GM21381 (cell line): Measurements from ENCODE around the gene EIF4H.
"Not testable (repeated sequence)": the region's sequence is repeated elsewhere in the genome, so short reads cannot be mapped to it uniquely, and the experiment has no call there.

ENCODE experiments used
- ATAC-seq: cut with Tn5 transposase; IDR thresholded peaks from one replicate; pipeline ENCODE4 v1.9.1; 2021; ENCODE audit warnings: mild to moderate bottlenecking, moderate library complexity; ENCODE audit not compliant: unreplicated experiment

Gene EIF4H

DNA sequence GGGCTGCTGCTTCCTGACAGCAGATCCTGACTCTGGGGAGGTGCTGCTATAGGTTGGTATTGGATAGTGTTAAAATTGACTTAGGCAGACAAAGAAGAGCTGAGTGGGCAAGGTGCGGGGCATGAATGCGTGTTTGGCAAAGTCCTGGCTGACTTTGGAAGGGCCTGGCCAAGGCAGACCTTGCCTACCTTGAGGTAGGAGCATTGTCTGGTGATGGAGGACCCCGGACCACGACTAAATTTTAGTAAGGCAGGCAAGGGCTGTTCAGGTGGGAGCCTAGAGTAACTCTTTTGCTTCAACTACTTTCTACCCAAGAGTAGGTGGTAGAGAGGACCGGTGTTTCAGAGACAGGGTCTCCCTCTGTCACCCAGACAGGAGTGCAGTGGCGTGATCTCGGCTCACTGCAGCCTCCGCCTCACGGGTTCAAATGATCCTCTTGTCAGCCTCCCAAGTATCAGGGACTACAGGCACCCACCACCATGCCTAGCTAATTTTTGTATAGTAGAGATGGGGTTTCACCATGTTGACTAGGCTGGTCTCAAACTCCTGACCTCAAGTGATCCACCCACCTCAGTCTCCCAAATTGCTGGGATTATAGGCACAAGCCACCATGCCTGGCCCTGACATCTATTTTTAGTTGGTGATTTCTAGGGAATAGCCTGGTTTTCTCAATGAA lies 23.4 kb downstream of the EIF4H start:
- no peak for ATAC-seq

GRCh38 chr7:74199551-74200355 lies 25.6 kb downstream of the EIF4H start:
- no peak for ATAC-seq

DNA sequence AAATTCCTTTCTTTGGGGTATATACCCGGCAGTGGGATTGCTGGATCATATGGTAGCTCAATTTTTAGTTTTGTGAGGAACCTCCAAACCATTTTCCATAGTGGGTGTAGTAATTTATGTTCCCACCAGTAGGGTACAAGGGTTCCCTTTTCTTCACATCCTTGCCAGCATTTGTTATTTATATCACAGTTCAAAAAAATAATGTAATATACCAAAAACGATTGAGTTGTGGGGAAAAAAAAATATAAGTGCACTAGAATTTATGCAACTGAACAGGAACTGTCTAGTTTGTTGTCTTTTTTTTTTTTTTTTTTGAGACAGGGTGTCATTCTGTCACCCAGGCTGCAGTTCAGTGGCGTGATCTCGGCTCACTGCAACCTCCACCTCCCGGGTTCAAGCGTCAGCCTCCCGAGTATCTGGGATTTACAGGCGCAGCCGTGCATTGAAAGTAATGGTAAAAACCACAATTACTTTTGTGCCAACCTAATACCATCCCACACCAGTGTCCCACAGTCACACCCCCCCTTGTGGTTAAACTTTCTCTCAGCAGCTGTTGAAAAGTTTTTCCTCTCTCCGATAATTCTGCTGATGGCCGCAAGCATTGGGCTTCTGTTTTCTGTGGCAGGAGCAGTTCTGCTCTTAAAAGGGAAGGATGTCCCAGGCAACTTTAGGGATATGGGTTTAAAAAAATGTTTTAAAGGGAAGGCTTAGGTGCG lies 28.8 kb downstream of the EIF4H start:
- no peak for ATAC-seq

- no peak for ATAC-seq
Measured at GRCh38 chr7:74203956-74204618, 29.9 kb downstream of the EIF4H start.

DNA sequence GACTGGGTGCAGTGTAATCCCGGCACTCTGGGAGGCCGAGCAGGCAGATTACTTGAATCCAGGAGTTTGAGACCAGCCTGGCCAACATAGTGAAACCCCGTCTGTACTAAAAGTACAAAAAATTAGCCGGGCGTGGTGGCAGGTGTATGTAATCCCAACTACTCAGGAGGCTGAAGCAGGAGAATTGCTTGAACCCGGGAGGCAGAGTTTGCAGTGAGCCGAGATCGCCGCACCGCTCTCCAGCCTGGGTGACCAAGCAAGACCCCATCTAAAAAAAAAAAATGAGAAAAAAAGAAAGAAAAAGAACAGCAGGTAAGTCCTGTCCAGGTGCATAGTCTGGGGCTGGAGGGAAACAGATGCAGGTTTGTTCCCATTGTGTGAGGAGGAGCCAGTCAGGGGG lies 31.9 kb downstream of the EIF4H start:
- ATAC-seq, result not testable (repeated sequence)

DNA sequence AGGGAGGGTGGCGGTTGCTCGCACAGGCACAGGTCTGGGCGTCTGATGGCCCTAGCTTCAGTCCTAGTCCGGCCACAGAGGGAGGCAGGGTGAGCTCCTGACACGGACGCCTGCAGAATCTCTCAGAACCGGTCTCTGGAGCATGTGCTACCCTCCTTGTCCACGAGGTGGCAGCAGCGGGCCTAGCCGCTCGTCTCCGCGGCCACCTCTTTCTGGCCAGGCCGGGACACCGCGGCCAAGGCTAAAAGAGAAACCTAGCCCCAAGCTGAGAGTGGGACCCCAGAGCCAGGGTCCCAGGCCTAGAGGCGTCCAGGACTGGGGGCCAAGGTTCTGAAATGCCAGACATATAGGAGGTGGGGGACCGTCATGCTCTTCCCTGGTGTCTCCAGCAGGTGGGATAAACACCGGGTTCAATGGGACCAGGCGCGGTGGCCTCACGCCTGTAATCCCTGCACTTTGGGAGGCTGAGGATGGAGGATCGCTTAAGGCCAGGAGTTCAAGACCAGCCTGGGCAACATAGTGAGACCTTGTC lies 32.5 kb downstream of the EIF4H start:
- peak; percentile 35 for ATAC-seq

- no peak for ATAC-seq
Measured at GRCh38 chr7:74207586-74207985, 33.4 kb downstream of the EIF4H start.

GRCh38 chr7:74208241-74208640 lies 34.1 kb downstream of the EIF4H start:
- ATAC-seq, result not testable (repeated sequence)

GRCh38 chr7:74212661-74213060 lies 38.5 kb downstream of the EIF4H start:
- no peak for ATAC-seq

- no peak for ATAC-seq
Measured at GRCh38 chr7:74214816-74215630, 40.9 kb downstream of the EIF4H start.

- no peak for ATAC-seq
Measured at GRCh38 chr7:74215921-74216320, 41.8 kb downstream of the EIF4H start.

DNA sequence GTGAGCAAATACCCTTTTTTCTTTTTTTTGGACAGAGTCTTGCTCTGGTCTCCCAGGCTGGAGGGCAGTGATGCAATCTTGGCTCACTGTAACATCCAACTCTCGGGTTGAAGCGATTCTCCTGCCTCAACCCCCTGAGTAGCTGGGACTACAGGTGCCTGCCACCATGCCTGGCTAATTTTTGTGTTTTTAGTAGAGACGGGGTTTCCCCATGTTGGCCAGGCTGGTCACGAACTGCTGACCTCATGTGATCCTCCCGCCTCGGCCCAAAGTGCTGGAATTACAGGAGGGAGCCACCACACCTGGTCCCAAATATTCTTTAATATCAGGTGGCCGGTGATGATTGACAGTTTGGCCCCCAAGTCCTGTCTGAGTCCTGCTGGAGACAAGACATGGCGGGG lies 42.2 kb downstream of the EIF4H start:
- ATAC-seq, result no peak

DNA sequence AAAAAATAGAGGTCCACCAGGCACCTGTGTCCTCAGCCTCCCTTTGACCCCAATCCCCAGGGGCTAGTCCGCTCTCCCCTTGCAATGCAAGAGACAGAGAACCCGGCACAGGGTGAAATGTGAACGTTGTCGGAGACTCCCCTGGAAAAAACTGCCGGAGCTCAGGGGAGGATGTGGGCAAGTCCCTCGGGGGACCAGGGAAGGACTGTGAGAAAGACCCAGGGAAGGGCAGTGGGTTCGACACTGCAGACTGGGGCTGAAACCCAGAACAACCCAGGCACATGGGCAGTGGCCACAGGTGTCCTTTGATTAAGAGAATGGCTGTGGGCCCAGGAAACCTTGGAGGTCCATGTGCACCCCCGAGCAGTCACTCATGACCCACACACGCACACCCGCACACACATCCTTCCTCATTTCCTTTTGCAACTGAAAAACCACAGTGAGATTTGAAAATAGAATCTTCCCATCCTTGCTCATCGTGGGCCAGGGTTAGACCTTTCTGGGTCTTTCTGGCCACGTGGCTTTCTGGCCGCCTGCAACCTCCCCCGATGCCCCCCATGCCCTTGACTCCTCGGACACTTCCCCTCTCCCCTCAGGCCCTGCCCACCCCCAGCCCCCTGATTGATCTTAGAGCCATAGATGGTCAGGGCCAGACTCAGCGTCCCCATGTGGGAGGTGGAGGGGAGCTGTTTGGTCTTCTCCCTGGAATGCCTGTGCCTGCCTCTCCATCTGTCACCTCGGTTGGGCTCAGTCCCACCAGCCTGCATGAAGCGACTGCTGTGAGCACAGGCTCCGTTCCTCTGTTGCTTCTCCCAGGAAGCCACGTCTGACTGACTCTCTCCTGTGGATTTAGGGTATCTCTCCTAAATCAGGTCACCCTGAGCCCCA lies 43.5 kb downstream of the EIF4H start:
- peak; percentile 52 for ATAC-seq

GRCh38 chr7:74218343-74218698 lies 44.2 kb downstream of the EIF4H start:
- ATAC-seq, result no peak

DNA sequence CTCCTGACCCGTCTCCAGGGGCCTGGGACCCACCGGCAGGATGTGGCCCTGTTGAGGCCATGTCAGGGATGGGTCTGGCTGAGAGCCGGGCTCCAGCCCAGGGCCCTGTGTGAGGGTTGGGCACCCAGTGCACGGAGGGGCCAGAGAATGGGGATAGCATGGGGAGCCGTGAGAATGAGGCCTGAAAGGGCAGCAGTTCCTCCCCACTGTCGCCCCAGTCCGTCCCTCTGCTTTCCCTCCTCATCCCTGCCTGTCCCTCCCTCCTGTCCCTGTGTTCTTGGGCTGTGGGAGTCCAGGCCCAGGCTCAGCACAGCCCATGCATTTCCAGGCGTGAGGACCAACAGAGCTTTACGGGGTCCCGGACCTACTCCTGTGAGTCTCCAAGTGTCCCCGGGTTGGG lies 45.3 kb downstream of the EIF4H start:
- no peak for ATAC-seq

DNA sequence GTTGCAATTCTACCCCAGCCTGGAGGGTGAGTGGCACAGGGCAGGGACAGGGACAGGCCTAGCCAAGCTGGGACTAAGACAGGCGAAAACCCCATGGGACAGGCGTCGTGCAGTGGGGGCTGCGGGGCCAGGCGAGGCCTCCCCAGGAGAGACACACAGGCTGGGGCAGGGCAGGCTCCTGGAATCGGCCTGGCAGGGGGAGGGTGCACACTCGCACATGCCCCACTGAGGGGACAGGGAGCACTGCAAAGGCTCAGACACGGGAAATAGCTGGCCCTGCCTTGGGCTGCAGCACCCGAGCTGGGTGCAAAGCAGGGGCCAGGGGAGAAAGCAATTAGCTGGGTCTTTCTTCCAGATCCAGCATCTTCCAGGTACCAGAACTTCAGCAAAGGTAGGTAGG lies 46.1 kb downstream of the EIF4H start:
- no peak for ATAC-seq

- no peak for ATAC-seq
Measured at GRCh38 chr7:74221713-74222112, 47.6 kb downstream of the EIF4H start.

DNA sequence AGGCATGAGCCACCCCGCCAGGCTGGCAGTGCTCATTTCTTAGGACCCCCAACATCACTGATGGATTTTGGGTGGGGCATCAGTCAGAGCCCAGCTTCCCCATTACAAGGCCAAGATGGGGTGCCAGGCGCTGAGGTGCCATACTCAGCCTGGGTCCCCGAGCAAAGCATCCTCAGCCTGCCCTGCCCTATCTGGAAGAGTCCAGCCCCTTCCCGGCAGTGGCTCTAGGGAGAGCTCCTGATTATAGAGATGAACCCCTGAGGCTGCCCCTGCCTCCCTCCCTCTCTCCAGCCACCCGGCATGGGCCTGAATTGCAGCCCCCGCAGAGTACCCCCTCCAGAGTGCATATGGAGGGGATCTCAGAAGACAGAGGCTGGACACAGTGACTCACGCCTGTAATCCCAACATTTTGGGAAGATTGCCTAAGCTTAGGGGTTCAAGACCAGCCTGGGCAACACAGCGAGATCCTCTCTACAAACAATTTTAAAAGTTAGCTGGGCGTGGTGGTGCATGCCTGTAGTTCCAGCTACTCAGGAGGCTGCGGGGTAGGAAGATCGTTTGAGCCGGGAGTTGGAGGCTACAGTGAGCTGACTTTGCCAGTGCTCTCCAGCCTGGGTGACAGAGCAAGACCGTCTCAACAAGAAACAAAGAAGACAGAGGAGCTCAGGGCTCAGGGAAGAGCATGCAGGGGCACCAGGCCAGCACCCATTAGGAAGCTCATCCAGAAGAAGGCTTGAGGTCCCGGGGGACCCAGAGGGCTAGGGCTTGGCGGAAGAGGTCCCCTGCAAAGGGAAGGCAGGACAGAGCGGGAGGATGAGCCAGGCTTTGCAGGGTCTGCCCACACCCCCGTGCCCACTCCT lies 48.9 kb downstream of the EIF4H start:
- ATAC-seq, result no peak
